GM10847 (cell line): ENCODE measurements around the gene SLC9C2.

ENCODE experiments used
- POLR2A ChIP-seq: IDR thresholded peaks from 2 replicates; pipeline ENCODE4 v1.6.1; 2011; ENCODE audit not compliant: insufficient read length; ENCODE audit errors: extremely low read depth

The SLC9C2 gene

GRCh38 chr1:173502104-173502503 is 100.8 kb downstream of the SLC9C2 start:
- TF ChIP-seq POLR2A = no peak

GRCh38 chr1:173499729-173500128 is 103.1 kb downstream of the SLC9C2 start:
- no peak for TF ChIP-seq POLR2A

- no peak for TF ChIP-seq POLR2A
Observed at GRCh38 chr1:173496757-173497320, 106.0 kb downstream of the SLC9C2 start.

- TF ChIP-seq POLR2A = no peak
Observed at GRCh38 chr1:173495609-173496267, 107.1 kb downstream of the SLC9C2 start.

- TF ChIP-seq POLR2A = no peak
Observed at GRCh38 chr1:173491508-173491907, 111.4 kb downstream of the SLC9C2 start.

- no peak for TF ChIP-seq POLR2A
Observed at GRCh38 chr1:173489929-173490328, 112.9 kb downstream of the SLC9C2 start.

- TF ChIP-seq POLR2A = no peak
Observed at GRCh38 chr1:173489149-173489600, 113.7 kb downstream of the SLC9C2 start.

- TF ChIP-seq POLR2A = no peak
Observed at GRCh38 chr1:173488001-173488400, 114.9 kb downstream of the SLC9C2 start.

GRCh38 chr1:173485401-173485800 is 117.5 kb downstream of the SLC9C2 start:
- TF ChIP-seq POLR2A = no peak

GRCh38 chr1:173484276-173484675 is 118.6 kb downstream of the SLC9C2 start:
- no peak for TF ChIP-seq POLR2A

- no peak for TF ChIP-seq POLR2A
Observed at GRCh38 chr1:173482683-173483082, 120.2 kb downstream of the SLC9C2 start.

GRCh38 chr1:173481195-173481772 is 121.6 kb downstream of the SLC9C2 start:
- TF ChIP-seq POLR2A = no peak

GRCh38 chr1:173479649-173480048 is 123.2 kb downstream of the SLC9C2 start:
- TF ChIP-seq POLR2A = no peak

- TF ChIP-seq POLR2A = no peak
Observed at GRCh38 chr1:173478094-173478674, 124.7 kb downstream of the SLC9C2 start.

- peak; percentile 68 for TF ChIP-seq POLR2A
Observed at GRCh38 chr1:173477286-173478093, 125.4 kb downstream of the SLC9C2 start, which contains the start of gene PRDX6. TSS of gene PRDX6 (plus strand) at chr1:173477335. CDS start at chr1:173477398, 63 bp downstream.
